Measurements from ENCODE around the gene FANCD2OS.
"Not testable (repeated sequence)": the region's sequence is repeated elsewhere in the genome, so short reads cannot be mapped to it uniquely, and the experiment has no call there.

Gene FANCD2OS

GRCh38 chr3:10108091-10108490, at the start of gene FANCD2OS:
TSS of gene FANCD2OS (minus strand) at chr3:10108255. CDS start at chr3:10104774, 3,481 bp downstream.
- no peak for DNase-seq (ENCODE audit: low spot score in 2 of 2)
- H3K9me3 Mint-ChIP-seq, result no peaks in the 10 kb centered on the region
- H3K4me3 Mint-ChIP-seq, result no peak within 1 kb of the TSS
- H3K36me3 Mint-ChIP-seq, result no peaks in the 10 kb centered on the region
- no peaks in the 10 kb centered on the region for H3K4me1 Mint-ChIP-seq
- ATAC-seq, result no peak
- no peak within 1 kb of the TSS for H3K27ac Mint-ChIP-seq

DNA sequence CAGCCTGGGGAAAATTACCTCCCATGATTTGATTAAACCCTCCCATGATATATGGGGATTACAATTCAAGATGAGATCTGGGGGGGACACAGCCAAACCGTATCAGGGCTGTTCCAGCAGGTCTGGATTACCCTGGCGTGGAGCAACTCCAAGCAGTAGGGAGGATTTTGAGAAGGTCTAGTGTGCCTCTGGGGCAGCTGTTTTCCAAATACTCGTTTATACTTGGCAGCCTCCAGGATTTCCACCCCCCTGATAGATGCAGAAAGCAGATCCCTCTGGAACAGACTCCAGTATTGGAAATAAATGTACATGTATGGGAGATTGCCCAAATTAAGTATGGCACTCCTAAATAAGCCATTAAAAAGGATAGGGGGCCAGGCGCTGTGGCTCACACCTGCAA, 49.0 kb upstream of the FANCD2OS start:
- no peak overlapping the region for H3K27ac Mint-ChIP-seq
- no peaks in the 10 kb centered on the region for H3K9me3 Mint-ChIP-seq
- no peak for ATAC-seq
- H3K4me3 Mint-ChIP-seq, result no peak overlapping the region
- no peaks in the 10 kb centered on the region for H3K4me1 Mint-ChIP-seq
- DNase-seq (ENCODE audit: low spot score in 2 of 2), result no peak
- peaks cover 33% of the 10 kb centered on the region for H3K36me3 Mint-ChIP-seq

GRCh38 chr3:10155658-10156057, 47.6 kb upstream of the FANCD2OS start:
- Mint-ChIP-seq H3K9me3 (no peaks in the 10 kb centered on the region), H3K36me3 (peaks cover 47% of the 10 kb centered on the region), H3K27ac (no peak overlapping the region), H3K4me1 (no peaks in the 10 kb centered on the region), H3K4me3 (no peak overlapping the region)
- no peak for ATAC-seq
- no peak for DNase-seq (ENCODE audit: low spot score in 2 of 2)

DNA sequence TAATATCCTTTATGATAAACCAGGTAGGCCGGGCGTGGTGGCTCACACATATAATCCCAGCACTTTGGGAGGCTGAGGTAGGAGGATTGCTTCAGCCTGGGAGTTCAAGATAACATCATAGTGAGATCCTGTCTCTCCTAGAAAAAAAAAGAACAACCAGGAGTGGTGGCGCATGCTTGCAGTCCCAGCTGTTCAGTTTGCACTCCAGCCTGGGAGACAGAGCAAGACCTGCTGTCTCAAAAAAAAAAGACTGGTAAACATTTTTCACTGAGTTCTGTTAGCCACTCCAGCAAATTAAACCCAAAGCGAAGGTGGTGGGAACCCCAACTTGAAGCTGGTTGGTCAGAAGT, 47.0 kb upstream of the FANCD2OS start:
- Mint-ChIP-seq H3K9me3 (no peaks in the 10 kb centered on the region), H3K4me1 (no peaks in the 10 kb centered on the region), H3K27ac (no peak overlapping the region), H3K36me3 (peaks cover 52% of the 10 kb centered on the region), H3K4me3 (no peak overlapping the region)
- DNase-seq (ENCODE audit: low spot score in 2 of 2), result no peak
- ATAC-seq, result no peak

DNA sequence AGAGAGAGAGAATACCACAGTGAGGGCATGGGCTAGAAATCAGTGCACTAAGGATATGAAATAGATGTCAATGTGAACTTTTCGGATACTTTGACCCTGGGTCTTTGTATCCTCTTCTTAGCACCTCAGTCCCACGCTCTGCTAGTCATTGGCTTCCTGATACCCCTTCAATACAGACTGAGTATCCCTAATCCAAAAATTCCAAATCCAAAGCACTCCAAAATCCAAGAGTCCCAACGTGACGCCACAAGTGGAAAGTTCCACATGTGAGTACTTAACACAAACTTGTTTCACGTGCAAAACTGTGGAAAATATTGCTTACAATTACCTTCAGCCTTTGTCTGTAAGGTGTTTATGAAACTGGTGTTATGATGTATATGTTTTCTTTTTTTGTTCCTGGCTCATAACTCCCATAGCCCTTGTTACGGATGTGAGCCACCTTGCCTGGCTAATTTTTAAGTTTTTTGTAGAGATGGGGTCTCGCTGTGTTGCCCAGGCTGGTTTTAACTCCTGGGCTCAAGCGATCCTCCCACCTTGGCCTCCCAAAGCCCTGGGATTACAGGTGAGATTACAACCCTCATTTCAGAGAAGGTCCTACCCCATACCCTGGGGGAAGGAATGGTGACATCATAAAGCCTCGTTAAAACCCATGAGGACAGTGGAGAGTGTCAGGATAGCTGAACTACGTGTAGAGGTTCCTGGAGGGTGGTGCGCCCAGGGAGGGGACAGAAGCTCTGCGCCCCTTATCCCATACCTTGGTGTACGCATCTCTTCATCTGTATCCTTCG, 46.5 kb upstream of the FANCD2OS start:
- Mint-ChIP-seq H3K9me3 (no peaks in the 10 kb centered on the region), H3K27ac (no peak overlapping the region), H3K4me1 (peaks cover 3% of the 10 kb centered on the region), H3K36me3 (peaks cover 58% of the 10 kb centered on the region), H3K4me3 (no peak overlapping the region)
- ATAC-seq (no peak), DNase-seq (ENCODE audit: low spot score in 2 of 2) (no peak)

- Mint-ChIP-seq H3K4me1 (peaks cover 11% of the 10 kb centered on the region), H3K4me3 (no peak overlapping the region), H3K36me3 (peaks cover 94% of the 10 kb centered on the region), H3K27ac (peak overlapping the region; percentile 66), H3K9me3 (no peaks in the 10 kb centered on the region)
- DNase-seq (ENCODE audit: low spot score in 2 of 2), result no peak
- ATAC-seq, result no peak
These were observed 42.9 kb upstream of the FANCD2OS start for GRCh38 chr3:10150987-10151386.

- peaks cover 100% of the 10 kb centered on the region for H3K36me3 Mint-ChIP-seq
- H3K4me3 Mint-ChIP-seq, result no peak overlapping the region
- peaks cover 19% of the 10 kb centered on the region for H3K4me1 Mint-ChIP-seq
- H3K27ac Mint-ChIP-seq, result no peak overlapping the region
- DNase-seq (ENCODE audit: low spot score in 2 of 2) (no peak), ATAC-seq (no peak)
- H3K9me3 Mint-ChIP-seq, result no peaks in the 10 kb centered on the region
These were observed 41.2 kb upstream of the FANCD2OS start for GRCh38 chr3:10149226-10149625.

DNA sequence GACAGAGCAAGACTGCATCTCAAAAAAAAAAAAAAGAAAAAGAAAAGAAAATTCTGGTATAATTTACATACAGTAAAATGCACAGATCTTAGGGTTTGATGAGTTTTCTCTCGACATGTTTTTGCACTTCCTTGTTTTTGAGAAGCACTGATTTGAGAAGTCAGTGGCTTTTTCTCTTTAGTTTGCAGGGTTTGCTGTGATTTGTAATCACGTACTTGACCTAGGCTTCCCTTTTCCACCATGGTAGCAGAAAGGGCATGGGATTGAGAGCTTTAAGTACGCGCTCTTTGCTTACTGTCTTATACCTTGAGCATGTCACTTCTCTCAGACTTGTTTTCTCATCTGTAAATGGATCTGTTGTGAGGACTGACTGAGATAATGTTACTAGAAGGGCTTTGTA, 37.6 kb upstream of the FANCD2OS start:
- Mint-ChIP-seq H3K27ac (peak overlapping the region; percentile 52), H3K4me1 (peaks cover 27% of the 10 kb centered on the region), H3K4me3 (peak overlapping the region; percentile 45), H3K9me3 (no peaks in the 10 kb centered on the region), H3K36me3 (peaks cover 93% of the 10 kb centered on the region)
- ATAC-seq, result no peak
- DNase-seq (ENCODE audit: low spot score in 2 of 2), result no peak

DNA sequence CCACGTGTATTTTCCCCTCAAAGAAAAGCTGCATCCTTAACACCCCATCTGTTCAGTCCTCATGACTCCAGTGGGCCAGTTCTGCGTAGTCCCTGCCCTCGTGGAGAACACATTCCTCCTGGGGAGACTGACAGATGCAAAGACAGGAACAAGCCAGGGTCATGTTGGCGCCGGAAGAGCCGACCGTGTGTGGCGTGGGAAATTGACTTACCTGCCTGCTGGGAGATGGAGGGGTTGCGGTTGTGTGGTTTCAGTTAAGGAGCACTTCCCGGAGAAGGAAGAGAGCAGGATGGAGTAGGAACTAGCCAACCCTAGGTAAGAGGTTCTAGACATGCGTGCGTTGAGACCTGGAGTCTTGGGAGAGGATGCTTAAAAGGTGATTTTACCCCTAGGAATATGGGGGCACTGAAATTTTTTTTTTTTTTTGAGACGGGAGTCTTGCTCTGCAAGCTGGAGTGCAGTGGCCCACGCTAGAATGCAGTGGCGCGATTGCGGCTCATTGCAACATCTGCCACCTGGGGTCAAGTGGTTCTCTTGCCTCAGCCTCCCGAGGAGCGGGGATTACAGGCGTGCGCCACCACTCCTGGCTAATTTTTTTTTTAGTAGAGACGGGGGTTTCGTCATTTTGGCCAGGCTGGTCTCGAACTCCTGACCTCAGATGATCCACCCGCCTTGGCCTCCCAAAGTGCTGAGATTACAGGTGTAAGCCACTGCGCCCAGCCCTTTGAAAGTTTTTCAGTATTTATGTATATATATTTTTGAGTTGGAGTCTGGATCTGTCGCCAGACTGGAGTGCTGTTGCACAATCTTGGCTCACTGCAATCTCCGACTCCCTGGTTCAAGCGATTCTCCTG, 34.9 kb upstream of the FANCD2OS start:
- Mint-ChIP-seq H3K9me3 (no peaks in the 10 kb centered on the region), H3K36me3 (peaks cover 65% of the 10 kb centered on the region), H3K4me3 (peak overlapping the region; percentile 92), H3K4me1 (peaks cover 16% of the 10 kb centered on the region), H3K27ac (peak overlapping the region; percentile 94)
- DNase-seq (ENCODE audit: low spot score in 2 of 2) (no peak), ATAC-seq (no peak)

DNA sequence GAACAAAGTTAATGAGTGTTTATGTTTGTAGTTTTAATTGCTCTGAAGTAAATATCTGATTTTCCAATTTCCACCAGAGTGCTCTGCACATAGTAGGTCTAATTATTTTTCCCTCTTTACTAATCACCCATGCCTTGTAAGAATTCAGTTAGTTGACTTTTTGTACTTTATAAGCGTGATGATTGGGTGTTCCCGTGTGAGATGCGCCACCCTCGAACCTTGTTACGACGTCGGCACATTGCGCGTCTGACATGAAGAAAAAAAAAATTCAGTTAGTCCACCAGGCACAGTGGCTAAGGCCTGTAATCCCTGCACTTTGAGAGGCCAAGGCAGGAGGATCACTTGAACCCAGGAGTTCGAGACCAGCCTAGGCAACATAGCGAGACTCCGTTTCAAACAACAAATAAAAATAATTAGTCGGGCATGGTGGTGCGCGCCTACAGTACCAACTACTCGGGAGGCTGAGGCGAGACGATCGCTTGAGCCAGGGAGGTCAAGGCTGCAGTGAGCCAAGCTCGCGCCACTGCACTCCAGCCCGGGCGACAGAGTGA, 33.0 kb upstream of the FANCD2OS start:
- Mint-ChIP-seq H3K27ac (peak overlapping the region; percentile 94), H3K4me1 (peaks cover 16% of the 10 kb centered on the region), H3K36me3 (peaks cover 47% of the 10 kb centered on the region), H3K4me3 (peak overlapping the region; percentile 92), H3K9me3 (no peaks in the 10 kb centered on the region)
- no peak for DNase-seq (ENCODE audit: low spot score in 2 of 2)
- ATAC-seq, result no peak

GRCh38 chr3:10137178-10137577, 29.1 kb upstream of the FANCD2OS start:
- H3K4me3 Mint-ChIP-seq, result no peak overlapping the region
- ATAC-seq, result no peak
- no peaks in the 10 kb centered on the region for H3K4me1 Mint-ChIP-seq
- H3K27ac Mint-ChIP-seq, result no peak overlapping the region
- no peak for DNase-seq (ENCODE audit: low spot score in 2 of 2)
- H3K36me3 Mint-ChIP-seq, result peaks cover 8% of the 10 kb centered on the region
- H3K9me3 Mint-ChIP-seq, result no peaks in the 10 kb centered on the region

DNA sequence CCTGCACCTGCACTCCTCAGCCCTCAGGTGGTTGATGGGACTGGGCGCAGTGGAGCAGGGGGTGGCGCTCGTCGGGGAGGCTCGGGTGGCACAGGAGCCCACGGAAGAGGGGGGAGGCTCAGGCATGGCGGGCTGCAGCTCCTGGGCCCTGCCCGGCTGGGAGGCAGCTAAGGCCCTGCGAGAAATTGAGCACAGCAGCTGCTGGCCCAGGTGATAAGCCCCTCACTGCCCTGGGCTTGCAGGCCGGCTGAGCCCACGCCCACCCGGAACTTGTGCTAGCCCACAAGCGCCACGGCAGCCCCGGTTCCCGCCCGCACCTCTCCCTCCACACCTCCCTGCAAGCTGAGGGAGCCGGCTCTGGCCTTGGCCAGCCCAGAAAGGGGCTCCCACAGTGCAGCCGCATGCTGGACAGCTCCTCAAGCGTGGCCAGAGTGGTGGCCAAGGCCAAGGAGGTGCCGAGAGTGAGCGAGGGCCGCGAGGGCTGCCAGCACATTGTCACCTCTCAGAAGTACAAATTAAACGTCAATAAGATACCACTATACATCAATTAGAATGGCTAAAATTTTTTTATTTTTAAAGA, 28.5 kb upstream of the FANCD2OS start:
- DNase-seq (ENCODE audit: low spot score in 2 of 2), result no peak
- no peaks in the 10 kb centered on the region for H3K4me1 Mint-ChIP-seq
- peaks cover 4% of the 10 kb centered on the region for H3K36me3 Mint-ChIP-seq
- no peak for ATAC-seq
- no peak overlapping the region for H3K27ac Mint-ChIP-seq
- H3K4me3 Mint-ChIP-seq, result no peak overlapping the region
- H3K9me3 Mint-ChIP-seq, result no peaks in the 10 kb centered on the region

GRCh38 chr3:10135872-10136271, 27.8 kb upstream of the FANCD2OS start:
- not testable (repeated sequence) for ATAC-seq; H3K27ac Mint-ChIP-seq; H3K4me1 Mint-ChIP-seq; H3K4me3 Mint-ChIP-seq; H3K36me3 Mint-ChIP-seq; DNase-seq (ENCODE audit: low spot score in 2 of 2); H3K9me3 Mint-ChIP-seq

- Mint-ChIP-seq H3K4me3 (no peak overlapping the region), H3K4me1 (peaks cover 24% of the 10 kb centered on the region), H3K9me3 (no peaks in the 10 kb centered on the region), H3K27ac (peak overlapping the region; percentile 11), H3K36me3 (peaks cover 100% of the 10 kb centered on the region)
- ATAC-seq, result no peak
- no peak for DNase-seq (ENCODE audit: low spot score in 2 of 2)
These were observed 14.7 kb upstream of the FANCD2OS start for GRCh38 chr3:10122724-10123123.

DNA sequence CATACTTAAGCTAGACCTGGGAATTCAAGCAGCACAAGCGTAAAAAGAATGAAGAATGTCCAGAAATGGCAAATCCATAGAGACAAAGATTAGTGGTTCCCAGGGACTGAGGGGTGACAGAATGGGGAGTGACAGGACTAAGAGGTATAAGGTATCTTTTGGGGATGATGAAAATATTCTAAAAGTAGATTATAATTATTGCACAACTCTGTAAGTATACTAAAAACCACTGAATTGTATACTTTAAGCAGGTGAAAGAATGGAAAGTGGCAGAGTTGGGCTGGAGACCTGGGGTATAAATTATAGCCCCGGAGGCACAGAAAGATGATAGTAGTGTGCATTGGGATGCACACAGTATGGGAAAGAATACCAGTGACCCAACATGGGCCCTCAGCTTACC, 13.0 kb upstream of the FANCD2OS start:
- DNase-seq (ENCODE audit: low spot score in 2 of 2) (no peak), ATAC-seq (no peak)
- peaks cover 100% of the 10 kb centered on the region for H3K36me3 Mint-ChIP-seq
- no peak overlapping the region for H3K4me3 Mint-ChIP-seq
- H3K9me3 Mint-ChIP-seq, result no peaks in the 10 kb centered on the region
- peak overlapping the region; percentile 44 for H3K27ac Mint-ChIP-seq
- H3K4me1 Mint-ChIP-seq, result peaks cover 33% of the 10 kb centered on the region

Measured in stimulated activated effector memory CD8-positive, alpha-beta T cell treated with anti-CD3 and anti-CD28 coated beads, Interleukin-12 subunit alpha, Interleukin-12 subunit beta, amount 100 ng/mL, for 72 hours (primary cell).